Stimulated activated CD4-positive, alpha-beta T cell treated with anti-CD3 and anti-CD28 coated beads, Interleukin-1b, Interleukin-23, amount 100 ng/mL, for 4 hours (primary cell): ENCODE measurements around the gene SCP2.

Experiments
- DNase-seq, 2 donors: peaks; one replicate each; pipeline ENCODE4 v3.0.0-alpha.2; 2020; ENCODE audit warnings: low read depth in 2 of 2

SCP2 gene

GRCh38 chr1:53080769-53081168 is 153.7 kb downstream of the SCP2 start:
- DNase-seq: no peak

- no peak for DNase-seq
These were observed 154.4 kb downstream of the SCP2 start for GRCh38 chr1:53081384-53082066.

- no peak for DNase-seq
These were observed 155.9 kb downstream of the SCP2 start for GRCh38 chr1:53082826-53083455.

GRCh38 chr1:53083636-53084588 is 156.8 kb downstream of the SCP2 start:
- no peak for DNase-seq

GRCh38 chr1:53084589-53084971 is 157.5 kb downstream of the SCP2 start:
- DNase-seq: no peak

GRCh38 chr1:53085405-53085804 is 158.3 kb downstream of the SCP2 start:
- no peak for DNase-seq

GRCh38 chr1:53086491-53087070 is 159.5 kb downstream of the SCP2 start:
- DNase-seq: no peak

- no peak for DNase-seq
These were observed 160.5 kb downstream of the SCP2 start for GRCh38 chr1:53087332-53088285.

GRCh38 chr1:53088616-53089300 is 161.7 kb downstream of the SCP2 start:
- DNase-seq: no peak

- DNase-seq: no peak
These were observed 162.6 kb downstream of the SCP2 start for GRCh38 chr1:53089478-53090226.

- DNase-seq: no peak
These were observed 163.4 kb downstream of the SCP2 start for GRCh38 chr1:53090227-53091147.

- no peak for DNase-seq
These were observed 165.0 kb downstream of the SCP2 start for GRCh38 chr1:53091841-53092645.

GRCh38 chr1:53092659-53093450 is 165.8 kb downstream of the SCP2 start:
- DNase-seq: no peak

- no peak for DNase-seq
These were observed 166.3 kb downstream of the SCP2 start for GRCh38 chr1:53093451-53093754.

GRCh38 chr1:53093778-53094532 is 166.9 kb downstream of the SCP2 start:
- DNase-seq: no peak

- no peak for DNase-seq
These were observed 167.4 kb downstream of the SCP2 start for GRCh38 chr1:53094533-53094919.
